HepG2 (cell line): Measurements from ENCODE around the gene CRABP1. TPM values are rescaled to one million over a fixed set of nuclear protein-coding genes. Genes with fewer than 3 reads are reported as not detected.

ENCODE experiments used
- ATAC-seq: fragments of 200-7000 bp; cut with Tn5 transposase; 3 replicates; pipeline ENCODE4 v1.9.1; 2020; ENCODE audit warnings: mild to moderate bottlenecking, moderate library complexity
- BruUV-seq: library from RNA; stranded (reverse); fragments of 400-500 nt; replicated peaks from 2 replicates; lab custom pipeline; 2021; lab: Mats Ljungman, UMichigan
- CTCF ChIA-PET: fragments of 300-600 bp; formaldehyde crosslinking; extraction: SDS; loops from one replicate; lab custom pipeline; 2021; ENCODE audit warnings: low total read pairs, inconsistent platforms, low intra/inter-chr PET ratio; lab: Yijun Ruan, JAX
- POLR2A ChIA-PET: fragments of 350-600 bp; sonication (Branson Sonifier 250); formaldehyde crosslinking; loops from one replicate; lab custom pipeline; 2020; ENCODE audit warnings: antibody characterized with exemption, inconsistent platforms; lab: Yijun Ruan, JAX
- DNase-seq: peaks from one replicate; pipeline ENCODE4 v3.0.0-alpha.2; 2015; ENCODE audit warnings: low spot score
- FAIRE-seq: peaks from 3 replicates; lab custom pipeline; 2011; peaks lifted over from hg19 to GRCh38; lab: Jason Lieb, UNC
- H2AFZ ChIP-seq: one replicate; pipeline ENCODE4 v1.6.1; 2011; ENCODE audit warnings: low read length, inconsistent platforms
- H3K27ac ChIP-seq: fragments of 300-600 bp; 3 replicates; pipeline ENCODE4 v1.8.0; 2011; ENCODE audit warnings: mixed run types, mild to moderate bottlenecking, mixed read lengths, low read length, inconsistent platforms; ENCODE audit not compliant: insufficient read depth; ENCODE audit errors: extremely low read length
- H3K27me3 ChIP-seq, 2 experiments: fragments of 200-600 bp in 1 of 2; 2 replicates in 1 of 2; 3 replicates in 1 of 2; pipeline versions ENCODE4 v1.6.0 to v1.8.0; 2011; ENCODE audit warnings: low read length in 2 of 2, mild to moderate bottlenecking in 2 of 2, moderate library complexity in 2 of 2, inconsistent platforms in 1 of 2; ENCODE audit not compliant: insufficient read depth in 2 of 2, control insufficient read depth in 1 of 2
- H3K36me3 ChIP-seq, 2 experiments: fragments of 200-600 bp in 1 of 2; replicated peaks in 1 of 2; 2 replicates in 1 of 2; 3 replicates in 1 of 2; pipeline versions ENCODE4 v1.5.1 to v1.8.0; 2011; ENCODE audit warnings: low read length in 2 of 2, inconsistent platforms in 1 of 2; ENCODE audit not compliant: insufficient read depth in 2 of 2, control insufficient read depth in 1 of 2
- H3K4me1 ChIP-seq: 2 replicates; pipeline ENCODE4 v1.5.1; 2012; ENCODE audit warnings: low read length, inconsistent platforms; ENCODE audit not compliant: insufficient read depth
- H3K4me2 ChIP-seq: 2 replicates; pipeline ENCODE4 v1.6.0; 2011; ENCODE audit warnings: low read depth, low read length, inconsistent platforms
- H3K4me3 ChIP-seq, 3 experiments: fragments of 200-600 bp in 1 of 3; sonication (generic), shearing (Covaris generic) in 1 of 3; replicated peaks in 1 of 3; 2 replicates each; pipeline ENCODE4 v1.5.1; 2011 to 2016; ENCODE audit warnings: low read length in 3 of 3, inconsistent platforms in 2 of 3, low read depth in 2 of 3, mild to moderate bottlenecking in 2 of 3, control low read depth in 1 of 3, mixed read lengths in 1 of 3; ENCODE audit not compliant: insufficient read depth in 1 of 3
- H3K79me2 ChIP-seq: one replicate; pipeline ENCODE4 v1.6.1; 2011; ENCODE audit warnings: low read length, inconsistent platforms; ENCODE audit not compliant: insufficient read depth
- H3K9ac ChIP-seq: 2 replicates; pipeline ENCODE4 v1.6.0; 2011; ENCODE audit warnings: mild to moderate bottlenecking, low read depth, low read length, inconsistent platforms; ENCODE audit not compliant: insufficient read depth
- H3K9me3 ChIP-seq: 2 replicates; pipeline ENCODE4 v1.5.1; 2012; ENCODE audit warnings: mild to moderate bottlenecking, low read length
- H4K20me1 ChIP-seq: 2 replicates; pipeline ENCODE4 v1.6.0; 2011; ENCODE audit warnings: inconsistent platforms, mild to moderate bottlenecking, low read length, moderate library complexity; ENCODE audit not compliant: insufficient read depth
- FOXO4 ChIP-seq: sonication (generic); formaldehyde crosslinking; conservative IDR thresholded peaks from 2 replicates; pipeline ENCODE4 v1.8.1; 2023; ENCODE audit warnings: missing genetic modification reagents
- HOMEZ ChIP-seq: IDR thresholded peaks from 2 replicates; pipeline ENCODE4 v1.6.1; 2016; ENCODE audit warnings: low read depth
- KLF16 ChIP-seq, 2 experiments: sonication (generic) in 1 of 2; formaldehyde crosslinking in 1 of 2; IDR thresholded peaks; 2 replicates each; pipeline versions ENCODE4 v1.6.1 to v1.8.0; 2016 to 2023; ENCODE audit warnings: missing genetic modification reagents in 2 of 2, missing compliant biosample characterization in 1 of 2
- MBNL3 ChIP-seq: fragments of 250-450 bp; sonication (Bioruptor Pico); conservative IDR thresholded peaks from 2 replicates; pipeline ENCODE4 v1.8.0; 2022; ENCODE audit warnings: mild to moderate bottlenecking, inconsistent platforms
- MYPOP ChIP-seq: sonication (generic); formaldehyde crosslinking; IDR thresholded peaks from 2 replicates; pipeline ENCODE4 v1.8.1; 2023; ENCODE audit warnings: mild to moderate bottlenecking, moderate library complexity, missing genetic modification reagents
- MZF1 ChIP-seq: sonication (generic); formaldehyde crosslinking; IDR thresholded peaks from 2 replicates; pipeline ENCODE4 v1.8.1; 2023; ENCODE audit warnings: mild to moderate bottlenecking, missing genetic modification reagents, borderline replicate concordance
- PHF8 ChIP-seq: sonication (generic); formaldehyde crosslinking; IDR thresholded peaks from 2 replicates; pipeline ENCODE4 v1.5.0; 2020; ENCODE audit warnings: missing genetic modification reagents
- PPARG ChIP-seq: conservative IDR thresholded peaks from 2 replicates; pipeline ENCODE4 v1.6.1; 2016; ENCODE audit warnings: missing biosample characterization, missing genetic modification reagents
- RFX3 ChIP-seq: IDR thresholded peaks from 2 replicates; pipeline ENCODE4 v1.6.1; 2016; ENCODE audit warnings: missing biosample characterization, missing genetic modification reagents
- STAG1 ChIP-seq: sonication (generic); formaldehyde crosslinking; IDR thresholded peaks from 2 replicates; pipeline ENCODE4 v1.4.0; 2020; ENCODE audit warnings: missing genetic modification reagents
- ZBTB39 ChIP-seq: sonication (generic); formaldehyde crosslinking; IDR thresholded peaks from 2 replicates; pipeline ENCODE4 v1.5.0; 2020; ENCODE audit warnings: missing genetic modification reagents
- ZC3H13 ChIP-seq: sonication (generic); formaldehyde crosslinking; IDR thresholded peaks from 2 replicates; pipeline ENCODE4 v1.8.1; 2023; ENCODE audit warnings: mild to moderate bottlenecking, missing genetic modification reagents, moderate library complexity
- ZEB1 ChIP-seq: IDR thresholded peaks from 2 replicates; pipeline ENCODE4 v1.6.1; 2012; ENCODE audit warnings: mild to moderate bottlenecking, low read depth, inconsistent platforms; ENCODE audit not compliant: insufficient replicate concordance
- ZNF256 ChIP-seq: sonication (generic); formaldehyde crosslinking; conservative IDR thresholded peaks from 2 replicates; pipeline ENCODE4 v1.4.0; 2020; ENCODE audit warnings: missing genetic modification reagents
- ZNF317 ChIP-seq: sonication (generic); formaldehyde crosslinking; IDR thresholded peaks from 2 replicates; pipeline ENCODE4 v1.5.0; 2020; ENCODE audit warnings: mild to moderate bottlenecking, missing genetic modification reagents
- ZSCAN30 ChIP-seq: sonication (generic); formaldehyde crosslinking; IDR thresholded peaks from 2 replicates; pipeline ENCODE4 v1.5.0; 2020; ENCODE audit warnings: mild to moderate bottlenecking, missing genetic modification reagents
- WGBS: methylation state at CpG from one replicate; pipeline ENCODE4 v1.1.6; 2017; ENCODE audit warnings: low lambda C conversion rate; 5-methylcytosine and 5-hydroxymethylcytosine counted together
- in situ Hi-C: cut with HindIII; loops from 2 replicates; pipeline ENCODE4 v1.10.0; 2017; ENCODE audit warnings: low pct_unique_long_range_greater_than_20kb; ENCODE audit not compliant: extremely low pct_ligation_motif_present
- intact Hi-C: fragments of 100-400 bp; cut with micrococcal nuclease; formaldehyde crosslinking; loops from one replicate; pipeline ENCODE4 v1.10.0; 2022; ENCODE audit not compliant: unreplicated experiment
- polyA plus RNA-seq, 8 experiments: library from polyadenylated mRNA; depleted of rRNA in 3 of 8; stranded (reverse) in 7 of 8; unstranded in 1 of 8; fragments of >200 nt; fragmentation: Illumina TruSeq in 4 of 8; extraction: Trizol in 4 of 8; gene quantifications; 2 replicates each; pipeline versions ENCODE4 v1.2.1 to v1.2.3, GENCODE V29; 2011 to 2016; ENCODE audit warnings: low read depth in 4 of 8, missing spikeins in 1 of 8, mixed read lengths in 1 of 8; ENCODE audit not compliant: insufficient read depth in 1 of 8
- total RNA-seq, 5 experiments: library from RNA; depleted of rRNA; stranded (reverse); fragments of >200 nt; fragmentation: Illumina TruSeq; extraction: Trizol; gene quantifications; 2 replicates each; pipeline ENCODE4 v1.2.3, GENCODE V29; 2016; ENCODE audit warnings: low read depth in 1 of 5

CRABP1 gene
- total and polyA plus RNA-seq, 2 of the 13 experiments (the other 11 are each of a cell fraction or from before 2014, with no cell fraction given), result not detected

- ChIA-PET POLR2A (no interaction called here), CTCF (no interaction called here)
- ATAC-seq (no peak), FAIRE-seq (no peak), DNase-seq (no peak)
- no TSS peak for BruUV-seq
- Histone ChIP-seq H3K9ac (no peak overlapping the region), H3K27ac (no peak overlapping the region), H4K20me1 (no peaks in the 10 kb centered on the region), H3K4me1 (peaks cover 17% of the 10 kb centered on the region), H2AFZ (no peak overlapping the region), H3K9me3 (no peaks in the 10 kb centered on the region), H3K4me3 (no peak overlapping the region), H3K27me3 (no peaks in the 10 kb centered on the region; a peak in 1 of 5 replicates), H3K4me2 (no peak overlapping the region), H3K36me3 (no peaks in the 10 kb centered on the region)
- intact Hi-C loops, result loop anchor here (10.0 kb wide), 1 partner anchor 50 kb away; the partner anchor contains the start of gene CRABP1
- in situ Hi-C loops, result no loop called here
- WGBS, result 82% methylated on average over 10 of the region's 13 CpGs
- no peak for TF ChIP-seq PPARG (CRISPR knock-in tag)
- TF ChIP-seq ZNF256 (CRISPR knock-in tag), result no peak
- no peak for TF ChIP-seq RFX3 (CRISPR knock-in tag)
- TF ChIP-seq PHF8, result no peak
- no peak for TF ChIP-seq FOXO4
- TF ChIP-seq ZBTB39, result no peak
- TF ChIP-seq ZSCAN30 (CRISPR knock-in tag), result no peak
- TF ChIP-seq STAG1 (CRISPR knock-in tag), result no peak
- TF ChIP-seq ZC3H13 (CRISPR knock-in tag), result no peak
- no peak for TF ChIP-seq MYPOP (CRISPR knock-in tag)
- no peak for TF ChIP-seq MZF1
- no peak for TF ChIP-seq ZEB1
- no peak for TF ChIP-seq HOMEZ (CRISPR knock-in tag)
- no peak for TF ChIP-seq ZNF317 (CRISPR knock-in tag)
- TF ChIP-seq MBNL3 (CRISPR knock-in tag), result no peak
- no peak for TF ChIP-seq KLF16 (CRISPR knock-in tag; IDR thresholded peaks at IDR 0.05)
- TF ChIP-seq, all 625 proteins: peak for 0
- H3K79me2 ChIP-seq, result no peaks in the 10 kb centered on the region
Observed at GRCh38 chr15:78394981-78395616, 54.9 kb downstream of the CRABP1 start.
